ENCODE measurements around the gene ST6GAL1. TPM values are rescaled to one million over a fixed set of nuclear protein-coding genes. Genes with fewer than 3 reads are reported as not detected.
"Not testable (repeated sequence)": the region's sequence is repeated elsewhere in the genome, so short reads cannot be mapped to it uniquely, and the experiment has no call there.

ST6GAL1 gene
- total RNA-seq, 1 experiment from 2014 or later = 3.3 TPM

- ChIA-PET CTCF (interaction anchor here (0.6 kb wide), 1 partner anchor 158 kb away, joined by 3 read pairs; no protein-coding TSS in a partner anchor), POLR2A (no interaction called here)
- ATAC-seq (no peak), DNase-seq (ENCODE audit: low read depth, low spot score) (no peak)
- no peaks in the 10 kb centered on the region for H3K4me1 ChIP-seq (ENCODE audit: control insufficient read depth, insufficient read depth, low read length)
- H3K27ac ChIP-seq (ENCODE audit: low read length) = no peak overlapping the region
- in situ Hi-C loops (cut with HindIII; ENCODE audit: low pct_unique_long_range_greater_than_20kb, low sequenced_read_pairs) = no loop called here
- intact Hi-C loops (cut with micrococcal nuclease; ENCODE audit: unreplicated experiment) = no loop called here
- TF ChIP-seq TCF7L2 (IDR thresholded peaks at IDR 0.05; ENCODE audit: low read depth, low read length) (no peak), REST (IDR thresholded peaks at IDR 0.05; ENCODE audit: insufficient read depth in 1 of 2, low read depth in 2 of 2, low read length in 1 of 2) (no peak), SIN3A (IDR thresholded peaks at IDR 0.05; ENCODE audit: borderline replicate concordance, insufficient read depth, low read depth, low read length) (no peak)
- TF ChIP-seq, protein P1, sequence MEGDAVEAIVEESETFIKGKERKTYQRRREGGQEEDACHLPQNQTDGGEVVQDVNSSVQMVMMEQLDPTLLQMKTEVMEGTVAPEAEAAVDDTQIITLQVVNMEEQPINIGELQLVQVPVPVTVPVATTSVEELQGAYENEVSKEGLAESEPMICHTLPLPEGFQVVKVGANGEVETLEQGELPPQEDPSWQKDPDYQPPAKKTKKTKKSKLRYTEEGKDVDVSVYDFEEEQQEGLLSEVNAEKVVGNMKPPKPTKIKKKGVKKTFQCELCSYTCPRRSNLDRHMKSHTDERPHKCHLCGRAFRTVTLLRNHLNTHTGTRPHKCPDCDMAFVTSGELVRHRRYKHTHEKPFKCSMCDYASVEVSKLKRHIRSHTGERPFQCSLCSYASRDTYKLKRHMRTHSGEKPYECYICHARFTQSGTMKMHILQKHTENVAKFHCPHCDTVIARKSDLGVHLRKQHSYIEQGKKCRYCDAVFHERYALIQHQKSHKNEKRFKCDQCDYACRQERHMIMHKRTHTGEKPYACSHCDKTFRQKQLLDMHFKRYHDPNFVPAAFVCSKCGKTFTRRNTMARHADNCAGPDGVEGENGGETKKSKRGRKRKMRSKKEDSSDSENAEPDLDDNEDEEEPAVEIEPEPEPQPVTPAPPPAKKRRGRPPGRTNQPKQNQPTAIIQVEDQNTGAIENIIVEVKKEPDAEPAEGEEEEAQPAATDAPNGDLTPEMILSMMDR (IDR thresholded peaks at IDR 0.05) = no peak
- no peaks in the 10 kb centered on the region; the same call in 1 of the 2 replicates for H3K27me3 ChIP-seq (ENCODE audit: control insufficient read depth, insufficient read depth, low read length)
- H3K4me3 ChIP-seq (ENCODE audit: low read depth in 2 of 2, low read length in 2 of 2) = no peak overlapping the region
- BruUV-seq (replicated peaks) = no TSS peak
- H3K36me3 ChIP-seq (ENCODE audit: control insufficient read depth, insufficient read depth, low read length) = no peaks in the 10 kb centered on the region
- no peaks in the 10 kb centered on the region for H3K9me3 ChIP-seq (ENCODE audit: control insufficient read depth, insufficient read depth, low read depth, low read length)
Observed at GRCh38 chr3:187006864-187007630, 76.7 kb downstream of the ST6GAL1 start.

DNA sequence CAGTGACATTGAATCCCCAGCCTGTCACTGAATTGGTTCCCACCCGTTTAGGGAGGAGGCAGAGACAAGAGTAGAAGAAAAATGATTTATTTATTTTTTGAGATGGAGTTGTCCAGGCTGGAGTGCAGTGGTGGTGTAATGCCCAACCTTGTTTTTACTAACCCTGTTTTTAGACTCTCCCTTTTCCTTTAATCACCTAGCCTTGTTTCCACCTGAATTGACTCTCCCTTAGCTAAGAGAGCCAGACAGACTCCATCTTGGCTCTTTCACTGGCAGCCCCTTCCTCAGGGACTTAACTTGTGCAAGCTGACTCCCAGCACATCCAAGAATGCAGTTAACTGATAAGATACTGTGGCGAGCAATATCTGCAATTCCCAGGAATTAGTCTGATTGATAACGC, 80.1 kb downstream of the ST6GAL1 start:
- ATAC-seq; in situ Hi-C loops (cut with HindIII; ENCODE audit: low pct_unique_long_range_greater_than_20kb, low sequenced_read_pairs): not testable (repeated sequence)

DNA sequence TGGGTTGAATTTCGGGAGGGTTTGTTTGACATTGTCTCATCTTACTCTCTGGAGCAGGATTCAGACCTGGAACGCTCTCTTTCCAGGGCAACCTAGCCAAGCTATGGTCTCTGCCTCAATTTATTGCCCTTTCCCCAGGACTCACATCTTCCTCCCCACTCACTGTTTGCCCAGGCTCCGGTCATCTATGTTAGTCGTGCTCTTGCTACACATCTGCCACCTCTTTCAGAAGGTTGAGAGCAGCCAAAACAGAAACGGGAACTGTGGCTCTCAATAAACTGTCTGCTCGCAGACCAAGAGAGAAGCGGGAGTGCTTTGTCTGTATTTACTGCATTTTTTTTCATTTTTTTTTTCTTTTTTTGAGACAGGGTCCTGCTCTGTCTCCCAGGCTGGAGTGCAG, 81.6 kb downstream of the ST6GAL1 start:
- ChIA-PET CTCF (no interaction called here), POLR2A (no interaction called here)
- no peaks in the 10 kb centered on the region for H3K27me3 ChIP-seq (ENCODE audit: control insufficient read depth, insufficient read depth, low read length)
- in situ Hi-C loops (cut with HindIII; ENCODE audit: low pct_unique_long_range_greater_than_20kb, low sequenced_read_pairs) = no loop called here
- no peak overlapping the region for H3K27ac ChIP-seq (ENCODE audit: low read length)
- H3K4me1 ChIP-seq (ENCODE audit: control insufficient read depth, insufficient read depth, low read length) = no peaks in the 10 kb centered on the region
- no TSS peak for BruUV-seq (replicated peaks)
- TF ChIP-seq REST (IDR thresholded peaks at IDR 0.05; ENCODE audit: insufficient read depth in 1 of 2, low read depth in 2 of 2, low read length in 1 of 2) = no peak
- TF ChIP-seq TCF7L2 (IDR thresholded peaks at IDR 0.05; ENCODE audit: low read depth, low read length) = no peak
- TF ChIP-seq POLR2AphosphoS5 (IDR thresholded peaks at IDR 0.05; ENCODE audit: low read depth, low read length) = no peak
- TF ChIP-seq, protein P1 (IDR thresholded peaks at IDR 0.05) = no peak
- no peak for TF ChIP-seq SIN3A (IDR thresholded peaks at IDR 0.05; ENCODE audit: borderline replicate concordance, insufficient read depth, low read depth, low read length)
- ATAC-seq (no peak), DNase-seq (ENCODE audit: low read depth, low spot score) (no peak)
- no peak overlapping the region for H3K4me3 ChIP-seq (ENCODE audit: low read depth in 2 of 2, low read length in 2 of 2)
- H3K9me3 ChIP-seq (ENCODE audit: control insufficient read depth, insufficient read depth, low read depth, low read length) = no peaks in the 10 kb centered on the region
- H3K36me3 ChIP-seq (ENCODE audit: control insufficient read depth, insufficient read depth, low read length) = no peaks in the 10 kb centered on the region
- intact Hi-C loops (cut with micrococcal nuclease; ENCODE audit: unreplicated experiment) = no loop called here

More for the DNA sequence above, 80.1 kb downstream of the ST6GAL1 start:
- CTCF ChIA-PET; DNase-seq (ENCODE audit: low read depth, low spot score); BruUV-seq (replicated peaks); H3K4me3 ChIP-seq (ENCODE audit: low read depth in 2 of 2, low read length in 2 of 2); H3K9me3 ChIP-seq (ENCODE audit: control insufficient read depth, insufficient read depth, low read depth, low read length); H3K36me3 ChIP-seq (ENCODE audit: control insufficient read depth, insufficient read depth, low read length); H3K27me3 ChIP-seq (ENCODE audit: control insufficient read depth, insufficient read depth, low read length); intact Hi-C loops (cut with micrococcal nuclease; ENCODE audit: unreplicated experiment); H3K27ac ChIP-seq (ENCODE audit: low read length); H3K4me1 ChIP-seq (ENCODE audit: control insufficient read depth, insufficient read depth, low read length): not testable (repeated sequence)
- POLR2A ChIA-PET = interaction anchor here (0.6 kb wide), 1 partner anchor 625 kb away, joined by 7 read pairs; no protein-coding TSS in a partner anchor
